IPS DF 19.7 (cell line): ENCODE measurements around the gene STK32B.

Experiments
- DNase-seq: peaks from one replicate; pipeline ENCODE4 v3.0.0-alpha.2; 2013; ENCODE audit warnings: low read depth, low spot score

STK32B gene

DNA sequence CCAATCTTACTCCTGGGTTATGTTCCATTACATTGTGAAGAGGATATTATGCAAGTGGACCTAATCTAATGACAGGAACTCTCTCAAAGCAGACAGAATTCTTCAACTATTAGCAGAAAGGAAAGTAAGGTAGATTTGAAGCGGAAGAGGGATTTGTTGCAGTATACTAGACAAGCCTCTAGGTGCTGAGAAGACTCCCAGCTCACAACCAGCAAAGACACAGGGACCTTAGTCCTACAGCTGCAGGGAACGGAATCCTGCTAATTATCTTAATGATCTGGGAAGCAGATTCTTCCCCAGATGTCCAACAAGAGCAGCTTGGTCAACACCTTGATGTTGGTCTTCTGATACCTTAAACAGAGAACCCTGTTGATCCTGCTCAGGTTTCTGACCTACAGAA is 73.6 kb downstream of the STK32B start:
- DNase-seq = no peak

DNA sequence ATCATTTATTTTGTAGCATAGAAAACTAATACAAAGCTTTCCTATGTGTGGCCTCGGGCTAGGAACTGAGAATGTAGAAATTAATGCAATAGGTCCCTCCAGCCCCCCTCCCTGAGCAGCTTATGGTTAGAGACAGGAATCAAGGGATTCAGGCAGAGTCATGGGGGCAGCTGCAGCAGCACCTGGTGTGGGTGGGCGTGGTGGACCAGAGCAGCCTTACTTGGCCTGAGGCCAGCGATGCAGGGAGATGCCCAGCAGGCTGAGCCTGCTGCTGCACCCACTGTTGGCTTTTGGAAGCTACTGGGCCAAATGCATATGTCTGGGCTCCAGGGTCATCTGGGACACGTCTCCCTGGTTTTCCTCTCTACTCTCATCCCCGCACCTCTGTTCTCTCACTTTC is 74.0 kb downstream of the STK32B start:
- no peak for DNase-seq

DNA sequence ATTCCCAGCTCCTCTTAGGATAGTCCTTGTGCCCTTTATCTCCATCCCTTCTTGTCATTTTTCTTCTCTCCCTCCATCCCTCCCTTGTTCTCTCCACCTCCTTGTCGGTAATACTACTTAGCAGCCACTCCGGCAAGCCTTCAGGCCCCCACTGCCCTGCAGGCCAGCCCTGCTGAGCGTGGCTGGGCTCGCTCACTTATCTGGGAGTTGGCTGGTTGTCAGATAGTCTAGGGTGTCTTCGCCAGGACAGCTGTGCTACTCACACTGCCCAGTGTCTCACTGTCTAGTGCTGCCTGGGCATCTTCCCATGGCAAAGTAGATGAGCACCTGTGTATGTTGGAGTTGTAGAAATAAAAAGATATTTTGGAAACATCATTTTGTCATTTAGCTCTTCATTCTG is 75.0 kb downstream of the STK32B start:
- no peak for DNase-seq

DNA sequence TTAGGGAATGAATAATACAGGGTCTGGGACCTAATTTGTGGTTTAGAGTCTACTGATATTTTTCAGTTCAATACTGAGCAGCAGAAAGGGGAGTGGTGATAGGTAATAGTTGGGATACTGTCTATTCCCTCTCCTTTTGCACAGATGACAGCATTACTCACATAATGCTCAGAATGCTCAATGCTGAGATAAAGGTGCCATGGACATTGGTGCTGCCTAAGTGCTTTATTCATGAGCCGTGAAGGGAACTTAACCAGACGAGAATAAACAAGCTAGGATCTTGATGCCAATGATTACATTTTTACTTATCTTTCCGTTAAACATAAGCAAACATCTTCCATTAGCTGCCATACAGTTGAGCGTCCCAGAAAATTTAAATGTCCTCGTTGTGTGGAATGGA is 75.6 kb downstream of the STK32B start:
- DNase-seq = no peak

DNA sequence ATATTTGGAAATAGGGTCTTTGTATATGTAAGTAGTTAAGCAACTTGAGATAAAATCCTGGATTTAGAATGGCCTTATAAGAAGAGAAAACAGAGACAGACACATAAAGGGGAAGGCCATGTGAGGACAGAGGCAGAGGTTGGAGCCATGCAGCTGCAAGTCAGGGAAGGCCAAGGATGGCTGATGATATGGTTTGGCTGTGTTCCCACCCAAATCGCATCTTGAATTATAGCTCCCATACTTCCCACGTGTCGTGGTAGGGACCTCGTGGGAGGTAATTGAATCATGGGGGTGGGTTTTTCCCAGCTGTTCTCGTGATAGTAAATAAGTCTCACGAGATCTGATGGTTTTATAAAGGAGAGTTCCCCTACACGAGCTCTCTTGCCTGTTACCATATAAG is 76.3 kb downstream of the STK32B start:
- no peak for DNase-seq

DNA sequence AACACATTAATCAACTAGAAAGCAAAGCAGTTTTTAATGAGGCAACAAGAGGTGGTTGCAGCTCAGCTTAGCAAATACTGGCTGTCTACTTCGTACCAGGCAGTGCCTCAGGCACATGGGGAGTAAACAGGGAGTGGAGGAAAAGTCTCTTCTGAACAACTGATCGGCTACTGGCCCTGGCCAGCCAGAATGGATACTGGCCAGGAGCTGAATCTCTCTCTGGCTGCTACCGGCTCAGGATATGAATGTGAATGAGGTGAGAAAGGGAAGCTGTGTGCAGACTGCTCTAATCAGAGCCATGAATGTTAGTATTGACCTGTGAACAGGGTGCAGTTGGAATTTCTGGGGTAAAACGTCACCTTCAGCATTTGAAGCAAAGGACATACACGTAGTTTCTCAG is 77.3 kb downstream of the STK32B start:
- DNase-seq = no peak

DNA sequence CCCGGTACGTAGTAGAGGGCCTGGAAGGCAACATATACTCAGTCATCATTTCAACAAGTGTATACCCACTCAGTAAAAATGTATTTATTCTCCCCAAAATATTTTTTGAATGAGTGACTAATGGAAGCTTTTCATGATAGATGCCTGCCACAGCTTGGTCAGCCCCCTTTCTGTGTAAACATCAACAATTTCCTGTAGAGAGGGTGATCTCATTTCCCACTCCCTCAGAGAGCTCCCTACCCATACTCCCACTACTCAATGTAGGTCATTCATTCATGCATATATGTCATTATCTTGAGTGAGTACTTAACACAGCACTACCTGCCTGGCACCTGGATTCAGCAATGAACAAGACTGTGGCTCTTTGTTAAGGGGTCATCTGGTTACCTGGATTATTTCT is 81.9 kb downstream of the STK32B start:
- DNase-seq = no peak

DNA sequence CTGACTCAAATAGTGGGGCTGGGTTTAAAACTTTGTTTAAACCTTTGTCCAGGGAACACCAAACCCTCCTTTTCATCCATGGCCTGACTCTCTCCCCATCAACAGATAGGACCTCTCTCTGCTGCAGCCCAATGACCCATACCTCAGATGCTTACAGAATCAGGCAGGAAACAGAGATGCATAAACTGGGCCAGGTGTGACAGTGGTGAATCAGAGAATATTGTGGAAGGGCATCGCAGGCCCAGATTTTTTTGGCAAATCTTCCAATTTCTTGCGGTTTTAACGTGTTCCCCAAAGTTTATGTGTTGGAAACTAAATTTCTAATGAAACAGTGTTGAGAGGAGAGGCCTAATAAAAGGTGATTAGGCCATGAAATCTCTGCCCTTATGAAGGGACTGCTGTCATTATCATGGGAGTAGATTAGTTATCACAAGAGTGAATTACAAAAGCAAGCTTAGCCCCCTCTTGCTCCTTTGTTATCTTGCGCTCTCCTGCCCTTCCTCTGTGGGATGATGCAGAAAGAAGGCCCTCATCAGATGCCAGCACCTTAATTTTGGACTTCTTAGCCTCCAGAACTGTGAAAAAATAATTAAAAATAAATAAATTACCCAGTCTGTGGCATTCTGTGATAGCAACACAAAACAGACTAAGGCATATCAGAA is 82.8 kb downstream of the STK32B start:
- DNase-seq = no peak

DNA sequence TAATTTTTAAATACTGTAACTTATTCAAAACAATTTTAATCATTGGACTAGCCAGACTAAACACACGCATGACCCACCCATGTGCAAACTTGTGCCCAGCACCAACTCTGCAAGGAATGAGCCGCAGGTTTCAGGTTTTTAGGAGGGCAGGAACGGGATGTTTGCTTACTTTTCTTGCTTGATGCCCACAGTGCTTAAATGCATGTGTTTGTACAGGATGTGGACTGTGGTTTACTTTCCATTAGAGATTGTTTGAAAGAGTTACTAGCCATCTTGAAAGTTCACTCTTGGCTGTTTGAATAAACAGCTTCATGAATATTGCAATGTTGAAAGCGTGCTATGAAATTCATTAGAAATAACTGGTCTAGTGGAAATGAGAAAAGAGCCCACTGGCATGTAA is 83.3 kb downstream of the STK32B start:
- no peak for DNase-seq

DNA sequence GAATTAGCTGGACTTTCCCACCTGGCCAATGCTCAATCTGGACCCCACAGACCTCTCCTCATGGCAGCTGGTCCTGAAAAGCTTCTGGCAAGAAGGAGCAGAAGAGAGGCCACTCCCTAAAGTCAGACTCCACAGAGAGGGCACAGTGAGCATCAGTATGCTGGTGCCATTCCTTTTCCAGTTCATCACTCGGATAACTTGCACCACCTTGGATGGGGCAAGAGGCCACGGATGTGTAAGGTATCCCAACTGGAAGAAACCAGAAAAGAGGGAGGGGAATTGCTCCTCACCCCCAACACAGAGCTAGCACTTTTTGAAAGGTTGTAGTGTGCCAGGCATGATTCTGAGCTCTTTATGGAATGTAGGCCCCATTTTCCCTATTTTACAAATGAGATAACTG is 85.9 kb downstream of the STK32B start:
- no peak for DNase-seq

DNA sequence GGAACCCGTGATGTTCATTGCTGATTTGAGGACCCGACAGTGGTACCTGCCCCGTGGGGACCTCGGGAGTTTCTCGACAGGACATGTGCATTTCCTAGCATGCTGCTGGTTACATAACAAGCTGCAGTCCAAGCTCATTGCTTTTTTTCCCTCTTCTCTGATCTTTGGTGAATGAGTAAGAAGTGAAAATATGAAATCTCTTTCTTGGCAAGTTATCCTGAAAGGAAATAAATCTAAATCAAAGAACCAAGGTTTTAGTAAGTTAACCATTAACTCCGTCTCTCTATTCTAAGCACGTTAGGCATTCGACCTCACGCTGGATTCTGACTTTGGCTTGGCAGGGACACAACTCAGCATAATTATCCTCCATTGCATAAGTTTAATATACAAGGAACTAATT is 86.6 kb downstream of the STK32B start:
- no peak for DNase-seq

DNA sequence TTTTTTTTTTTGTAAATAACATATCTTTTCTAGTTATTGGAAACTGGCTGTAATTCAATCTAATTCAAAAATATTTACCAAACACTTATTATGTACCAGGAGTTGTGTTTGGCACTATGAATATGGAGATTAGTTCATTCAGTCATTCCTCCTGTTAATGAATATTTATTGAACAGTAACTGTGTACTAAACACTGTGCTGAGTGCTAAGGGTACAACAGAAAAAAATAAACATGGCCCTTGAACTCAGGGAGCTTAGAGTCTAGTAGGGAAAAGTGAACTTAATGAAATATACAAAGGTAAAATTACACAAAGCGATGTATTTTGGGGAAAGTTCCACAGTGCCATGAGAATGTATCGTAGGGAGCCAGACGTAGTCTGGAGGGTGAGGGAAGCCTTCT is 87.1 kb downstream of the STK32B start:
- DNase-seq = no peak

DNA sequence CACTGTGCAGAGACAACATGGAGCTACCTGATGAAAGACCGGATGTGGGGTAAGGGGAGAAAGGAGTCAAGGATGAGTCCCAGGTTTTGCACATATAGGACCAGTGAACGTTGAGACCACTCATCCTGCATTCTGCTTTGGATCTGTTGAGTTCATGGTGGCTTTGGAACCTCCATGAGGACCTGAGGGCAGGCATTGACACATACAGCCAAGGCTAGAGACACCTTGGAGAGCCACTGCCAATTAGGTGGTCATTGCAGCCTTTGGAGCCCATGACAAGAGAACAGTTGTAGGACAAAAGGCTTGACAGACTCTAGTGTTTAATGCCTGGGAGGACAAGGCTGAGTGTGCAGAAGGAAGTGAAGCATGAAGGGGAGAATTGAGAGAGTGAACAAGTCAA is 87.9 kb downstream of the STK32B start:
- DNase-seq = no peak

DNA sequence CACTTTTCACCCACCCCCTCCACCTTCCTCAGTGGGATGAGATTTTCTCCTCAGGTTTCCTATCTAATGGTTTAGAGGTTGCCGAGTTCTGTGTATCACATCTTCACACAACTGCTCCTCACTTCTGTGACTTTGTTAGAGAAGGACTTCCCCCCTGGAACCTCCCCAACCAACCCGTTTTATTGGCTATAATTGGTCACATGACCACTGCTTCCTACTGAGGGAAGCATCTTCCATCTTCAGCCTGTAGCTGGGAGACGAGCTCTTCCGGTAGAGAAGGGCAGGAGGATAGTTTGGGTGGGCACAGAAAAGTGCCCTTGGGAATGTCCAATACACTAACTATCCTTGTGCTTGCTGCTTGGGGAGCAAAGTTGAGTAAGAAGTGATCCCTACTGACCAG is 90.5 kb downstream of the STK32B start:
- DNase-seq = no peak

DNA sequence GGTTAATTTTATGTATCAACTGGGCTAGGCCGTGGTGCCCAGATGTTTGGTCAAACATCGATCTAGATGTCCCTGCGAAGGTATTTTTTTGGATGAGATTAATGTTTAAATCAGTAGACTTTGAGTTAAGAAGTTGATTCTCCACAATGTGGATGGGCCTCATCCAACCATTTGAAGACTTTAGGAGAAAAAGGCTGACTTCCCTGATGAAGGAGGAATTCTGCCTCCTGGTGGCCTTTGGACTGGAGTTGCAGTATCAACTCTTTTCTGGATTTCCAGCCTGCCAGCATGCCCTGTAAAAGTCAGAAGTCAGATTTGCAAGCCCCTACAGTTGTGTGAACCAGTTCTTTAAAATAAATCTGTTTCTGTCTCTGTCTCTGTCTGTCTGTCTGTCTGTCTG is 91.4 kb downstream of the STK32B start:
- DNase-seq = peak; percentile 23

DNA sequence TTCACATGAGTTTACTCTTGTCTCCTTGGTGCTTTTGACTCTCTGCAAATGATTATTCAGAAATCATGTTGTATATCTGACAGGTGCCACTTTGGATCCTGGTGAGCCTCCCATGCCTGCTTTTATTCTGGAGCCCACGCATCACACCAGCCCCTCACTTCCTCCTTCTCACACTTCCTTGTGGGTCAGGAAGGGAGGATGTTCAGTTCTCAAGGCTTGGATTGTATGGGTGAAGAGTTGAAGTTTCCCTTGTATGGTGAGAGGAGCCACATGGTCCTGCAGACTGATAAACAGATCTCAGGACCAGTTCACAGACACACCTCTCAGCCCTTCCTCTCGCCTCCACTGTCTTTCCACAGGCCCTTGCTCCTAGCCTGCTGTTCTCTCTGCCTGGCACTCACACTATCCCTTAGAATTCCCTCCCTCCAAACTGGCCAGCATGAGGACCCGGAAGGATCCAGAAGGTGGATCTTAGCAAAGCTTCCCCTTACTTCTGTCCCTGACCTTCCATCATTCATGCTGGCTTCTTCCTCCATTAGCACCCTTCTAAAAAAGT is 92.1 kb downstream of the STK32B start:
- no peak for DNase-seq

DNA sequence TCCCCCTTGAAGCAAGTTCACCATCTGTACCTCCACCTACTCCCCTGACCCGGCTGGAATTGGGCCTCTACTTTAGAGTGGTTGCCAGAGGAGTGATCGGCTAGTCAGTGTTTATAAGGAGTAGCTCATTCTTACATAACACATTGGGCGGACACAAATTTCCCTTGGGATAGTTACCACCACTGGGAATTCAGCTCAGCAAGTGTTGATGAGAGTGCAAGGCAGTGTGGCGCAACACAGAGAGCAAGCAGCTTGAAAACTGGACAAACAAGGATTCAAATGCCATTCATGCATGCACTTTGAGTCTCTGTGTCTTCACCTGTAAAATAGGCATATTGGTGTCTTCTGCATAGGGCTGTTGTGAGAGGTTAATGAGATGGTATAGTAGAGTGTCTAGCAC is 92.7 kb downstream of the STK32B start:
- no peak for DNase-seq

DNA sequence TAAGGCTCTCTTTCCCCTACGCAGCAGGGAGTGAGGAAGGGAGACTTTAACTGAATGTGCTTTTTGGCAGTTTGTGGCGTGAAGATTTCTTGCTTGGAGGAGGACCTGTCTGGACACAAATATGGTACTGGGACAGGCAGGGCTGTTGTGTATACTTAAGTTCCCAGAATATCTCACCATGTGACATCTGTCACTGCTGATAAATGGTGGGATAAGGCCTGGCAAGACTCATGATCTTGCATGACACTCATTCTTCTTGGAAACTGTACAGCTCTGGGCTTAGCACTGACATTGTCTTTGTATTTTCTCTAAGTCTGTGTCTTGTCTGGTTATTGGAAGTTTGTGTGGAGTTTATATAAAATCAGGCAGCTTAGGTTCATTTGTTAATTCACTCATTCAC is 93.1 kb downstream of the STK32B start:
- DNase-seq = no peak

DNA sequence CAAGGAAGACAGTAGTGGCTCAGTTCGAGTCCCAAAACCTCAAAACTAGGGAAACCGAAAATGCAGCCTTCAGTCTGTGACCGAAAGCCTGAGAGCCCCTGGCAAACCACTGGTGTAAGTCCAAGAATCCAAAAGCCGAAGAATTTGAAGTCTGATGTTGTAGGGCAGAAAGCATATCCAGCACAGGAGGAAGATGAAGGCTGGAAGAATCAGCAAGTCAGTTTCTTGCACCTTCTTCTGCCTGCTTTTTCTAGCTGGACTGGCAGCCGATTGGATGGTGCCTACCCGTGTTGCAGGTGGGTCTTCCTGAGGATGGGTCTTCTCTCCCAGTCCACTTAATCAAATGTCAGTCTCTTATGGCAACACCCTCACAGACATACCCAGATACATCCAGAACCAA is 95.0 kb downstream of the STK32B start:
- no peak for DNase-seq

DNA sequence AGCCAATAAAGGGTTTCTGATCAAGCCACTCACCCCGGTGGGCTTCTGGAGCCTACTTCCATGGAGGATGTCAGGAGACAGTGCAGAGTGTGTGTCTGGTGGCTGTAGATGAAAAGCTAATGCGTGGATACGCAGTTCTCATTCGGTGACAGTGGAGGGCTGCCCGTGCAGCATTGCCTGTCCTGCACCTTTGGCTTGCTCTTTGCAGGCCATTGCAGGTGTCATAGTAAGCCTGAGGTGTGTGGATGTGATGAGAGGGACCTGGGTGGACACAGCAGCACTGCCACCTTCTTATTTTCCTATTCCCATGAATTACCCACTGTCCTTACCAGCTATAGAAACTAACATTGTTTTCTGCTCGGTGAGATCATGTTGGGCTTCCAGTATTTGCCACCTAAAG is 101.2 kb downstream of the STK32B start:
- no peak for DNase-seq

DNA sequence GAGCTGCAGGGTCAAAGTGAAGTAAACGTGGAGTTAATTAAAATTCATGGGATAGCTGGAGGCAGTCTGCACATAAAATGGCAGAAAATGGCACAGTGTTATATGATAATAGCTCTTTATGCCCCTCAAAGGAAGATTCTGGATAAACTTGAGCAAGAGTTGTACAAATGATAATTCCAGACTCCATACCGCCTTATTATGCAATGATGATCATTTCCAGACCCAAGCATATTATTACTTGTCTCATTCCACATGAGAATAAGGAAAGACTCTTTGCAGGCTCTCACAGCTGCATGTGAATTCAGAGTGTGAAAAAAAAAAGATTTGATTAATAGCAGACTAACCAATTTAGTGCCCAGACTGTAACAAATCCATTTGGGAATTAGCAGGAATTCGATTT is 105.4 kb downstream of the STK32B start:
- no peak for DNase-seq

DNA sequence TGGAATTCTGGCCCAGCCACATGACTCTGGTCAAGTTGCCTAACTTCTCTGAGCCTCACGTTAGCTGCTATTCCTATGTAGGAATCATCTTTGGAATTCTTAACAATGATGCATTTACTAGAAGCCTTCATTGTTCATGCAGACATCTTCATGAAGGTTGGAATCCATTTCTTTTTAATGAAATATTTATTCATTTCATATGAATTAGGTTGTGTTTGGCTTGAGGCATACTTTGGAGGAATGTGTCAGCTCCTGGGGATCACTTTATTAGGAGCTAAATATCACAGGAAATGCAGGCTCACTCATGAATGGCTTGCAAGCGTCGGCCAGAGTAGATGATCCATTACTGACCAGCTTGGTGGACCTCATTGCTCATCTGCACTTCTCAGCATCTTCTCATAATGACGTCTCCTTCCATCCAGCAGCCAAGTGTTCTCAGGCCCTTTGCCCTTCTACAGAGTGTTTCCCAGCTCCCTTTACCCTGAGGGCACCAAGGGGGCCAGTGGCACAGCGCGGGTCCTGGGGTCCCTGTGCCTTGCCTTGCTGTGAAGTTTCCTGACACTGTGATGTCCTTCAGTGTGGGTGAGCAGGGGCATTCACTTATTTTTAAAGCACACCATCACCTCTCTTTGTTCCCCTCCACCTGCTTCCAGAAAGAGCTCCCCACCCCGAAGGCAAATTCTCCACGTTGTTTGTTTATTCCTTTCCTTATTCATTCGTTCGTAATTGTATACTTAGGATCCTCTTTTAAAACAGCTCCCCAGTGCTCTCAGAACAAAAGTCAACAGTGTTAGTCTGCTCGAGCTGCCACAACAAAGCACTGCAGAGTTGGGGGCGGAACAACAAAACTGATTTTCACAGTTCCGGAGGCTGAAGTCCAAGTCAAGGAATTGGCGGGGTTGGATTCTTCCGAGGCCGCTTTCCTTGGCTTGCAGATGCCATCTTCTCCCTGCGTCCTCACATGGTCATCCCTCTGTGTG is 106.8 kb downstream of the STK32B start:
- DNase-seq = no peak

DNA sequence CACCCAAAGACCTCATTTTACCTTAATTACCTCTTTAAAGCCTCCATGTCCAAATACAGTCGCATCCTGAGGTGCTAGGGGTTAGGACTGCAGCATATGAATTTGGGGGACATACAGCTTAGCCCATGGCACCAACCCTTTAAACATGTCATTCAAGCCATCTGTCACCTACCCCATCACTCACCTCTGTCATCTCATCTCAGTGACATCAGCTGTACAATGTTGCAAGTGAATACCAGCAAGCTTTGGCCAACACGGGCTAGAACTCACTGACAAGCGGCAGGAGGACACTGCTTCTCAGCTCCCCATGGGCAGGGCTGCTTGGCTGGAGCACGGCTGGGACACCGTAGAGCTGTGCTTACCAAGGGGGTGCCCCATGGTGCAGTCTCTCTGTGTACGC is 107.5 kb downstream of the STK32B start:
- no peak for DNase-seq
